H1 (cell line): ENCODE data around the gene CORO2B.

Source experiments
- ATF3 ChIP-seq: IDR thresholded peaks from 2 replicates; pipeline ENCODE4 v1.6.1; 2011; ENCODE audit warnings: low read depth, mild to moderate bottlenecking, low read length; ENCODE audit not compliant: insufficient read depth
- BRCA1 ChIP-seq: IDR thresholded peaks from 2 replicates; pipeline ENCODE4 v1.6.1; 2012; ENCODE audit warnings: low read depth, low read length, improper control_type of control experiment
- CTCF ChIP-seq, 3 experiments: IDR thresholded peaks; 1 replicate in 2 of 3; 2 replicates in 1 of 3; pipeline versions ENCODE4 v1.5.1 to v1.6.1; 2011; ENCODE audit warnings: low read length in 3 of 3, mild to moderate bottlenecking in 3 of 3, inconsistent platforms in 2 of 3, low read depth in 1 of 3, moderate library complexity in 1 of 3; ENCODE audit not compliant: insufficient read depth in 1 of 3; ENCODE audit errors: control extremely low read depth in 1 of 3
- EP300 ChIP-seq, 2 experiments: IDR thresholded peaks; 1 replicate in 1 of 2; 2 replicates in 1 of 2; pipeline ENCODE4 v1.6.1; 2011 to 2012; ENCODE audit warnings: low read depth in 2 of 2, low read length in 2 of 2, mild to moderate bottlenecking in 2 of 2, borderline replicate concordance in 1 of 2, inconsistent platforms in 1 of 2, moderate library complexity in 1 of 2
- EZH2 ChIP-seq: fragments of 200-600 bp; sonication (generic); IDR thresholded peaks from 2 replicates; pipeline ENCODE4 v1.7.1; 2012; ENCODE audit warnings: low read depth, mild to moderate bottlenecking, moderate library complexity, low read length, inconsistent platforms; ENCODE audit not compliant: severe bottlenecking
- POLR2A ChIP-seq, 2 experiments: IDR thresholded peaks; 1 replicate in 1 of 2; 2 replicates in 1 of 2; pipeline ENCODE4 v1.6.1; 2011; ENCODE audit warnings: low read depth in 2 of 2, low read length in 2 of 2, mild to moderate bottlenecking in 2 of 2; ENCODE audit errors: control extremely low read depth in 1 of 2
- RNF2 ChIP-seq: fragments of 200-900, 300-1000 bp; sonication (generic); IDR thresholded peaks from 2 replicates; pipeline ENCODE4 v1.7.1; 2016; ENCODE audit warnings: borderline replicate concordance, low read depth, mild to moderate bottlenecking, antibody characterized with exemption, low read length; ENCODE audit not compliant: poor library complexity, severe bottlenecking; ENCODE audit errors: missing control alignments
- SIN3A ChIP-seq, 2 experiments: IDR thresholded peaks in 1 of 2; conservative IDR thresholded peaks in 1 of 2; 2 replicates each; pipeline ENCODE4 v1.6.1; 2011 to 2012; ENCODE audit warnings: low read length in 2 of 2, improper control_type of control experiment in 1 of 2, low read depth in 1 of 2, mild to moderate bottlenecking in 1 of 2
- SIX5 ChIP-seq: IDR thresholded peaks from 2 replicates; pipeline ENCODE4 v1.6.1; 2011; ENCODE audit warnings: mild to moderate bottlenecking, low read depth, low read length
- TAF1 ChIP-seq: IDR thresholded peaks from 2 replicates; pipeline ENCODE4 v1.6.1; 2011; ENCODE audit warnings: mild to moderate bottlenecking, low read depth, low read length

- TF ChIP-seq ATF3: no peak
- TF ChIP-seq SIX5: no peak
- no peak for TF ChIP-seq POLR2A (IDR thresholded peaks at IDR 0.05; ENCODE audit: control extremely low read depth in 1 of 2, low read depth in 2 of 2, low read length in 2 of 2)
- no peak for TF ChIP-seq BRCA1
- TF ChIP-seq RNF2: no peak
- no peak for TF ChIP-seq EP300 (IDR thresholded peaks at IDR 0.05; ENCODE audit: borderline replicate concordance in 1 of 2, low read depth in 2 of 2, low read length in 2 of 2)
- TF ChIP-seq CTCF (IDR thresholded peaks at IDR 0.05; ENCODE audit: control extremely low read depth in 1 of 3, insufficient read depth in 1 of 3, low read depth in 1 of 3, low read length in 3 of 3): no peak
- no peak for TF ChIP-seq EZH2
- no peak for TF ChIP-seq SIN3A (conservative IDR thresholded peaks at IDR 0.05 in 1 of 2, IDR thresholded peaks at IDR 0.05 in 1 of 2; ENCODE audit: low read depth in 1 of 2, low read length in 2 of 2)
- no peak for TF ChIP-seq TAF1
These were observed 88.1 kb downstream of the CORO2B start for GRCh38 chr15:68666812-68667450.
